HepG2 (cell line): ENCODE data around the gene FKBP5. TPM values are rescaled to one million over a fixed set of nuclear protein-coding genes. Genes with fewer than 3 reads are reported as not detected.

Experiments used
- GATAD2A ChIP-seq: IDR thresholded peaks from 2 replicates; pipeline ENCODE4 v1.6.1; 2016
- JUNB ChIP-seq: sonication (generic); formaldehyde crosslinking; IDR thresholded peaks from 2 replicates; pipeline ENCODE4 v1.8.0; 2022; ENCODE audit warnings: missing genetic modification reagents, mild to moderate bottlenecking, borderline replicate concordance
- KLF12 ChIP-seq: sonication (generic); formaldehyde crosslinking; IDR thresholded peaks from 2 replicates; pipeline ENCODE4 v1.4.0; 2020; ENCODE audit warnings: missing genetic modification reagents, borderline replicate concordance
- NFAT5 ChIP-seq: sonication (generic); formaldehyde crosslinking; IDR thresholded peaks from 2 replicates; pipeline ENCODE4 v1.4.0; 2020; ENCODE audit warnings: missing genetic modification reagents
- UBTF ChIP-seq: sonication (generic); formaldehyde crosslinking; IDR thresholded peaks from 2 replicates; pipeline ENCODE4 v1.4.0; 2020; ENCODE audit warnings: mild to moderate bottlenecking, missing genetic modification reagents
- ZNF776 ChIP-seq: sonication (generic); formaldehyde crosslinking; IDR thresholded peaks from 2 replicates; pipeline ENCODE4 v1.4.0; 2020; ENCODE audit warnings: mild to moderate bottlenecking, missing genetic modification reagents
- polyA plus RNA-seq, 8 experiments: library from polyadenylated mRNA; depleted of rRNA in 3 of 8; stranded (reverse) in 7 of 8; unstranded in 1 of 8; fragments of >200 nt; fragmentation: Illumina TruSeq in 4 of 8; extraction: Trizol in 4 of 8; gene quantifications; 2 replicates each; pipeline versions ENCODE4 v1.2.1 to v1.2.3, GENCODE V29; 2011 to 2016; ENCODE audit warnings: low read depth in 4 of 8, missing spikeins in 1 of 8, mixed read lengths in 1 of 8; ENCODE audit not compliant: insufficient read depth in 1 of 8
- total RNA-seq, 5 experiments: library from RNA; depleted of rRNA; stranded (reverse); fragments of >200 nt; fragmentation: Illumina TruSeq; extraction: Trizol; gene quantifications; 2 replicates each; pipeline ENCODE4 v1.2.3, GENCODE V29; 2016; ENCODE audit warnings: low read depth in 1 of 5
- TF ChIP-seq, protein P1 (sequence below): sonication (generic); formaldehyde crosslinking; IDR thresholded peaks from 2 replicates; pipeline ENCODE4 v1.4.0; 2020; ENCODE audit warnings: missing genetic modification reagents
- TF ChIP-seq, protein P2 (sequence below): sonication (generic); formaldehyde crosslinking; IDR thresholded peaks from 2 replicates; pipeline ENCODE4 v1.4.0; 2020; ENCODE audit warnings: missing genetic modification reagents

The FKBP5 gene
- total and polyA plus RNA-seq, 2 of the 13 experiments (the other 11 are each of a cell fraction or from before 2014, with no cell fraction given) = 8.0 to 17.4 TPM

DNA sequence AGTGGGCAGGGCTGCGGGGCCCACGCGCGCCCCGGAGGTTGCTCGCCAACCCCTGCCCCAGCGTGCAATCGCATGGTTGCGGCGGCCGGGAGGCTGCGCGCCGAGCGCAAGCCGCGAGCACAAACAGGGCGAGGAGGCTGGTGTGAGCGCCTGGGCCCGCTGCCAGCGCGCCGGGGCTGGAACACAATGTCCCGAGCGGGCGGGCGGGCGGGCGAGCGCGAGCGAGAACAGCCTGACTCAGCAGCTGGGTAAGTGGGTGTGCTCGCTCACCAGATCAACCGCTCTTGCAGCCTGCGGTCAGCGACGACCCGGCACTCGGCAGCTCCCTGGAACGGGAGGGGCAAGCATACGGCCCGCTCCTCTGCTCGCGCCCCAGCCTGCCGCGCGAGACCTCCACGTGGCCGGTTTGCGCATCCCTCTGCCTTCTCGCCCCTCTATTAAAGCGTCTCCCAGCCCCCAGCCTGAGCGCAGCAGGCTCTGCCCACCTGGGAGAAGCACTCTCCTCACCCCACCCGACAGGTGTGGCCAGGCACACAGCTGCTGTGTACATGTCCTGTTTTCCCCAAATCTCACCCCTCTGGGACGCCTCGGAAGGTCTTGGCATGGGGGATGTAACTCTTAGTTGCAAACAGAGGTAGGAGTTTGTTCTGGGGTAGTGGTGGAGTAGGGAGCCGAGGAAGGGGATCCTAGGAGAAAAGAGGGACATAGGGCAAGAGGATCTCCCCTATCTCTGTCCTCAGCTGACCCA is 39.4 kb upstream of the FKBP5 start (continued):
- TF ChIP-seq, protein P1, sequence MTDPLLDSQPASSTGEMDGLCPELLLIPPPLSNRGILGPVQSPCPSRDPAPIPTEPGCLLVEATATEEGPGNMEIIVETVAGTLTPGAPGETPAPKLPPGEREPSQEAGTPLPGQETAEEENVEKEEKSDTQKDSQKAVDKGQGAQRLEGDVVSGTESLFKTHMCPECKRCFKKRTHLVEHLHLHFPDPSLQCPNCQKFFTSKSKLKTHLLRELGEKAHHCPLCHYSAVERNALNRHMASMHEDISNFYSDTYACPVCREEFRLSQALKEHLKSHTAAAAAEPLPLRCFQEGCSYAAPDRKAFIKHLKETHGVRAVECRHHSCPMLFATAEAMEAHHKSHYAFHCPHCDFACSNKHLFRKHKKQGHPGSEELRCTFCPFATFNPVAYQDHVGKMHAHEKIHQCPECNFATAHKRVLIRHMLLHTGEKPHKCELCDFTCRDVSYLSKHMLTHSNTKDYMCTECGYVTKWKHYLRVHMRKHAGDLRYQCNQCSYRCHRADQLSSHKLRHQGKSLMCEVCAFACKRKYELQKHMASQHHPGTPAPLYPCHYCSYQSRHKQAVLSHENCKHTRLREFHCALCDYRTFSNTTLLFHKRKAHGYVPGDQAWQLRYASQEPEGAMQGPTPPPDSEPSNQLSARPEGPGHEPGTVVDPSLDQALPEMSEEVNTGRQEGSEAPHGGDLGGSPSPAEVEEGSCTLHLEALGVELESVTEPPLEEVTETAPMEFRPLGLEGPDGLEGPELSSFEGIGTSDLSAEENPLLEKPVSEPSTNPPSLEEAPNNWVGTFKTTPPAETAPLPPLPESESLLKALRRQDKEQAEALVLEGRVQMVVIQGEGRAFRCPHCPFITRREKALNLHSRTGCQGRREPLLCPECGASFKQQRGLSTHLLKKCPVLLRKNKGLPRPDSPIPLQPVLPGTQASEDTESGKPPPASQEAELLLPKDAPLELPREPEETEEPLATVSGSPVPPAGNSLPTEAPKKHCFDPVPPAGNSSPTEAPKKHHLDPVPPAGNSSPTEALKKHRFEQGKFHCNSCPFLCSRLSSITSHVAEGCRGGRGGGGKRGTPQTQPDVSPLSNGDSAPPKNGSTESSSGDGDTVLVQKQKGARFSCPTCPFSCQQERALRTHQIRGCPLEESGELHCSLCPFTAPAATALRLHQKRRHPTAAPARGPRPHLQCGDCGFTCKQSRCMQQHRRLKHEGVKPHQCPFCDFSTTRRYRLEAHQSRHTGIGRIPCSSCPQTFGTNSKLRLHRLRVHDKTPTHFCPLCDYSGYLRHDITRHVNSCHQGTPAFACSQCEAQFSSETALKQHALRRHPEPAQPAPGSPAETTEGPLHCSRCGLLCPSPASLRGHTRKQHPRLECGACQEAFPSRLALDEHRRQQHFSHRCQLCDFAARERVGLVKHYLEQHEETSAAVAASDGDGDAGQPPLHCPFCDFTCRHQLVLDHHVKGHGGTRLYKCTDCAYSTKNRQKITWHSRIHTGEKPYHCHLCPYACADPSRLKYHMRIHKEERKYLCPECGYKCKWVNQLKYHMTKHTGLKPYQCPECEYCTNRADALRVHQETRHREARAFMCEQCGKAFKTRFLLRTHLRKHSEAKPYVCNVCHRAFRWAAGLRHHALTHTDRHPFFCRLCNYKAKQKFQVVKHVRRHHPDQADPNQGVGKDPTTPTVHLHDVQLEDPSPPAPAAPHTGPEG (CRISPR knock-in tag) = peak; percentile 99
- TF ChIP-seq UBTF (CRISPR knock-in tag) (peak; percentile 94), KLF12 (peak; percentile 40; the same call in 1 of the 2 replicates), NFAT5 (CRISPR knock-in tag) (0 out of 2 replicates have a peak, but pooled peaks have one; percentile 10), GATAD2A (CRISPR knock-in tag) (0 out of 2 replicates have a peak, but pooled peaks have one; percentile 8), JUNB (0 out of 2 replicates have a peak, but pooled peaks have one; percentile 25), ZNF776 (CRISPR knock-in tag) (no peak)
- TF ChIP-seq, protein P2, sequence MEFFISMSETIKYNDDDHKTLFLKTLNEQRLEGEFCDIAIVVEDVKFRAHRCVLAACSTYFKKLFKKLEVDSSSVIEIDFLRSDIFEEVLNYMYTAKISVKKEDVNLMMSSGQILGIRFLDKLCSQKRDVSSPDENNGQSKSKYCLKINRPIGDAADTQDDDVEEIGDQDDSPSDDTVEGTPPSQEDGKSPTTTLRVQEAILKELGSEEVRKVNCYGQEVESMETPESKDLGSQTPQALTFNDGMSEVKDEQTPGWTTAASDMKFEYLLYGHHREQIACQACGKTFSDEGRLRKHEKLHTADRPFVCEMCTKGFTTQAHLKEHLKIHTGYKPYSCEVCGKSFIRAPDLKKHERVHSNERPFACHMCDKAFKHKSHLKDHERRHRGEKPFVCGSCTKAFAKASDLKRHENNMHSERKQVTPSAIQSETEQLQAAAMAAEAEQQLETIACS = peak; percentile 53
